HFF-Myc (cell line): Measurements from ENCODE around the gene CALU.

Source experiments
- DNase-seq: peaks from one replicate; pipeline ENCODE4 v3.0.0-alpha.2; 2011; ENCODE audit warnings: low read depth; ENCODE audit errors: extremely low read depth
- H3K4me3 ChIP-seq: replicated peaks from 2 replicates; pipeline ENCODE4 v1.5.1; 2011; ENCODE audit warnings: low read depth, mild to moderate bottlenecking, control low read depth, low read length
- CTCF ChIP-seq: IDR thresholded peaks from 2 replicates; pipeline ENCODE4 v1.5.1; 2012; ENCODE audit warnings: mild to moderate bottlenecking, low read depth, low read length, control low read depth; ENCODE audit errors: missing control alignments

Gene CALU

DNA sequence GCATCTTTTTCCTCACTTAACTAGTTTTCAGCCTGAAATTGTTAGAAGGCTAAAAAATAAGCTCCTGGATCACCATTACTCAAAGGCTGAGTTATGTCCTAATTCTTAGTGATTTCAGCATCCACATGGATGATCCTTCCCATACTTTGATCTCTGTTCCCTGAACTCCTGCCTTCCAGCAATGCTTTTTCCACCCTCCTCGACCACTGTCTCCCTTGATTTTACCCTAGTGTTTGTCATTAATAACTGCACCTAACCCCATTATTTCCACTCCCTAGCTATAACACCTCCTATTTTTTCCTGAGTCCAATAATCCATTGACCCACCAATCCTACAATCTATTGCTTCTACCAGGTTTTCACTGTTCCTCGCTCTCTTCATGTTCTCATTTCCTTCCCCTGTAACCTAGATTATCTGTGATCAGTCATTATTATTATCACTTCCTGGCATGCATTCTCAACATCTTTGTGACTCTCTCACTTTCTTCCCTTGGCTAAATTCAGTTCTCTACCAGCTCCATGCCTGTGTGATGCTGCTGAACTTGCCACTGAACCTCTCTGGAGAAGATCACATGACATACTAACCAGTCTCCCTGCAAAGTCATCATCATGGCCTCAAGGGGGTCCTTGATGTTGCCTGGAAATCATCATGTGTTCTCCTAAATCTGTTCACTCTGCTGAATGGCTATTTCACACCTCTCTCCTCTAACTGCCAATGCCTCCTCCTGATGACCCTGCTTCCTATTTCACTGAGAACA is 6.5 kb upstream of the CALU start:
- no peak for TF ChIP-seq CTCF
- DNase-seq = no peak
- no peak overlapping the region for H3K4me3 ChIP-seq

DNA sequence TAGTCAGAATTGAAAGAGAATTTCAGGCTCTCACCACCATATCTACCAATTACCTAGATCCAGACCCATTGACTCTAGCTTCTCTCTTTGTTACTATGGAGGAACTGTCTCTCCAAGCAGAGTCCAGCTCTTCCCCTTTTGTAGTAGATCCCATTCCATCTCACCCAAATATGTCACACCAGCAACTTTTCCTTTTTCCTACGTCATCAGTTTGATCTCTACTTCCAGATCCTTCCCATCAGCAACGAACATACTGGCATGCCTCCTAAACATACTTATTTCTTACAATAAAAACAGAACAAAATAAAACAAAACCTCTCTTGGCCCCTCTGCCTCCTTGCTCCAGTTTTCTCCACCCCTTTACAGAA is 5.9 kb upstream of the CALU start:
- no peak for TF ChIP-seq CTCF
- no peak overlapping the region for H3K4me3 ChIP-seq
- DNase-seq = no peak

GRCh38 chr7:128734890-128735289 is 4.3 kb upstream of the CALU start:
- no peak for DNase-seq
- H3K4me3 ChIP-seq = no peak overlapping the region
- TF ChIP-seq CTCF = no peak

- no peak for TF ChIP-seq CTCF
- no peak for DNase-seq
- no peak overlapping the region for H3K4me3 ChIP-seq
Measured at GRCh38 chr7:128735436-128735835, 3.7 kb upstream of the CALU start.

DNA sequence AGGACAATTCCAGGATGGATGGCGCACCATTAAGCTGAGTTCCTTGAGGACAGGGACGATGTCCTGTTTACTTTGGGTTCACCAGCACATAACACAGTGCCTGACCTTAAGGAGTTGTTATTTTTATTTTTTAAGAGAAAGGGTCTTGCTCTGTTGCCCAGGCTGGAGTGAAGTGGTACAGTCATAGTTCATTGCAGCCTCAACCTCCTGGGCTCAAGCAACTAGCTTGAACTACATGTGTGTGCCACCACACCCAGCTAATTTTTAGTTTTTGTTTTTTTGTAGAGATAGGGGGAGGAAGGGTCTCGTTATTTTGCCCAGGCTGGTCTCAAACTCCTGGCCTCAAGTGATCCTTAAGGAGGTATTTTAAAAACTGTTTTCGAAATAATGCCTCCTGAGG is 1.7 kb upstream of the CALU start:
- TF ChIP-seq CTCF = no peak
- no peak for DNase-seq
- no peak overlapping the region for H3K4me3 ChIP-seq

DNA sequence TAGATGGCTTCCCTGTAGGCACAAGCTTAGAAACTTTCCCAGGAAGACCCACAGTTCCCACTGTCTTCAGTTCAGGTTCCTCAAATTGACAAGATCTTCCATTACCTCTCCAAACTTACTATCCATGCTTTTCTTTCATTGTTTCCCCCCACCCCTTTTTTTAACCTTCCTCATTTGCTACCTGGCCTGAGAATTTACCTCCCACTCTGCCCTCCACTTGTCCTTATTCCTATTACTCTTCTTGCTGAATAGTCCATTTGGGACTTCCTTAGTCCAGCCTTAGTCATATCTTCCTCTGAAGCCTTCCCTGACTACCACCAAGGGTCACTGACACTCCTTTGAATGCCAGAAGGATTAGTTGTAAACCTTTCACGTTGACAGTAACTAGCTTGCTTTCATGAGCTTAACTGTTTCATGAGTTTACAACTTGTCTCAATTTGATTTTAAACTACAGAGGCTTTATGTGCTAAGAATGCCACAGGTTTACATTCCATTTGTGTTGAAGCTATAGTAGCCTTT is 1.2 kb upstream of the CALU start:
- peak; percentile 11 for DNase-seq
- TF ChIP-seq CTCF = no peak
- no peak overlapping the region for H3K4me3 ChIP-seq
